Fibroblast of lung (primary cell): ENCODE results near the gene HOXA1. TPM values are rescaled to one million over a fixed set of nuclear protein-coding genes. Genes with fewer than 3 reads are reported as not detected.
A peak's percentile ranks its signal among the peaks of the same experiment; 100 is the strongest.

Experiments used
- DNase-seq, 2 donors: peaks; one replicate each; pipeline versions ENCODE4 v3.0.0 to v3.0.0-alpha.2; 2010; ENCODE audit warnings: low read depth in 2 of 2
- H2AFZ ChIP-seq: 2 replicates; pipeline ENCODE4 v1.5.1; 2012; ENCODE audit warnings: low read length, control low read depth, inconsistent platforms
- H3K27ac ChIP-seq: 2 replicates; pipeline ENCODE4 v1.5.1; 2011; ENCODE audit warnings: low read length, control low read depth; ENCODE audit not compliant: insufficient read depth
- H3K27me3 ChIP-seq: 2 replicates; pipeline ENCODE4 v1.5.1; 2011; ENCODE audit warnings: mild to moderate bottlenecking, low read length; ENCODE audit not compliant: control insufficient read depth, insufficient read depth
- H3K36me3 ChIP-seq: 2 replicates; pipeline ENCODE4 v1.5.1; 2011; ENCODE audit warnings: low read length; ENCODE audit not compliant: control insufficient read depth, insufficient read depth
- H3K4me1 ChIP-seq: 2 replicates; pipeline ENCODE4 v1.5.1; 2011; ENCODE audit warnings: low read length; ENCODE audit not compliant: control insufficient read depth, insufficient read depth; ENCODE audit errors: extremely low read depth
- H3K4me2 ChIP-seq: 2 replicates; pipeline ENCODE4 v1.5.1; 2011; ENCODE audit warnings: low read length, control low read depth; ENCODE audit not compliant: insufficient read depth; ENCODE audit errors: extremely low read depth
- H3K4me3 ChIP-seq, 4 experiments: fragments of 200-600 bp in 1 of 4; sonication (generic) in 1 of 4; replicated peaks in 1 of 4; 2 replicates each; pipeline ENCODE4 v1.5.1; 2011 to 2016; ENCODE audit warnings: low read length in 4 of 4, low read depth in 3 of 4, mild to moderate bottlenecking in 3 of 4, control low read depth in 2 of 4, inconsistent platforms in 1 of 4, mixed read lengths in 1 of 4; ENCODE audit not compliant: insufficient read depth in 1 of 4; ENCODE audit errors: control extremely low read depth in 1 of 4
- H3K79me2 ChIP-seq: 2 replicates; pipeline ENCODE4 v1.5.1; 2012; ENCODE audit warnings: mild to moderate bottlenecking, low read length, inconsistent platforms; ENCODE audit not compliant: control insufficient read depth, insufficient read depth
- H3K9ac ChIP-seq: 2 replicates; pipeline ENCODE4 v1.5.1; 2011; ENCODE audit warnings: mild to moderate bottlenecking, low read length, control low read depth; ENCODE audit not compliant: insufficient read depth
- H3K9me3 ChIP-seq: 2 replicates; pipeline ENCODE4 v1.5.1; 2012; ENCODE audit warnings: low read depth, low read length; ENCODE audit not compliant: control insufficient read depth, insufficient read depth
- H4K20me1 ChIP-seq: 2 replicates; pipeline ENCODE4 v1.5.1; 2011; ENCODE audit warnings: low read length; ENCODE audit not compliant: control insufficient read depth, insufficient read depth; ENCODE audit errors: extremely low read depth
- EZH2 ChIP-seq: IDR thresholded peaks from 2 replicates; pipeline ENCODE4 v1.5.1; 2012; ENCODE audit warnings: low read length, control low read depth, mild to moderate bottlenecking; ENCODE audit errors: missing control alignments
- polyA plus RNA-seq, 2 donors: library from polyadenylated mRNA; depleted of rRNA in 1 of 2; stranded (reverse) in 1 of 2; unstranded in 1 of 2; fragments of >200 nt; gene quantifications; 2 replicates each; pipeline ENCODE4 v1.2.1, GENCODE V29; 2011 to 2012; ENCODE audit warnings: missing spikeins in 1 of 2
- total RNA-seq: library from RNA; depleted of rRNA; stranded (reverse); fragments of >200 nt; gene quantifications from 2 replicates; pipeline ENCODE4 v1.2.1, GENCODE V29; 2014
- TF ChIP-seq, protein P1 (sequence below), 2 donors: IDR thresholded peaks in 1 of 2; conservative IDR thresholded peaks in 1 of 2; 1 replicate in 1 of 2; 2 replicates in 1 of 2; pipeline ENCODE4 v1.5.1; 2011 to 2012; ENCODE audit warnings: low read length in 2 of 2, control low read depth in 1 of 2, inconsistent platforms in 1 of 2, low read depth in 1 of 2, mild to moderate bottlenecking in 1 of 2

The HOXA1 gene
- total and polyA plus RNA-seq, 2 donors (not counting 1 experiment from before 2014, with no cell fraction given), result 0.50 to 0.83 TPM

DNA sequence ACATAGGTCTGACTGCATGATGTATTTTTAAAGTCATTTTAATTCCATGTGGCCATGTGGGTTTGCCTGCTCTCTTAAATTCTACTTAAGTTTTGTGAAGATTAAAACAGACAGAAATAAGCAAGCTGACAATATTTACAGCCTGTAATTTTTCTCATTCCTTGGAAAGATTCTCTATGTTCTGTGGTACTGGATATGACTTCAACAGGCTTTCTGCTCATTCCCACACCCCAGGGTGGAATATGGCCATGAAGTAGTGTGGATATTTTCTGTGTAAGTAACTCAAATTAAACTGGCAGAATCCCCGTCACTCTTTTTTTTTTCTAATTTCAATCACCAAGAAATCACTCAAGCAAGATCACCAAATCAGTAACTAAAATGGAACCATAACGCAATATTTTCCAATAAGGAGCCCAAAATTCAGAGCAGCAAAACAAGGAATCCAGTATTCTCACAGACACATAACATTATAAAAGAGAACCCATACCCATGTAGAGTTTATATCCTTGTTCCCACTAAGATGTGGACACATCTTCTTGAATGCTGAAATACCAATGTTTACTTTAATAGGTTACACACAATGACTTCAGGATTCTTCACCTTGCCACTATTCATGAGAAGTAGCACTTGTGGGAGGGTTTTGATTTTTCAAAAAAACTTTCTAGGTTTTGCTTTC, 42.0 kb upstream of the HOXA1 start:
- Histone ChIP-seq H3K4me2 (peak overlapping the region; percentile 99), H3K9ac (no peak overlapping the region), H2AFZ (no peak overlapping the region)

DNA sequence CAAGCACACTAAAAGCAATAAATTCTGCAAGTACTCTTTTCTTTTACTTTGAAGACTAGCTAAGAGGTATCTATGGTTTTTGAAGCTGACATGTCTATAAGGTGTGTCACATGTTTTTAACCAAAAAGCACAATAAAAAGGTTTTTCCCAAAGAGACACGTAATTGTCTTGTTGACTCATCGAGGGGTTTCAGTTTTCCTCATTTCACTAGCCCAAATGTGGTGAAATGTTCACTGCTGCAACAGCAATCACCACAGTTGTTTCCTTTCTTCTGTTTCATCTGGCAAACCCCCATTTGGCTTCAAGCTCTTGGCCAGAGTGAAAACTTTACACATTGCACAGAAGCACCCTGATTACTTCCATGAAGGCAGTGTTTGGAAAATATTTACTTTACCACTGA, 38.6 kb upstream of the HOXA1 start:
- Histone ChIP-seq H3K27me3 (no peaks in the 10 kb centered on the region), H3K9me3 (no peaks in the 10 kb centered on the region), H3K4me2 (no peak overlapping the region), H3K79me2 (peaks cover 41% of the 10 kb centered on the region), H4K20me1 (no peaks in the 10 kb centered on the region), H3K9ac (no peak overlapping the region), H3K36me3 (no peaks in the 10 kb centered on the region), H3K4me1 (peaks cover 31% of the 10 kb centered on the region), H3K27ac (peak overlapping the region; percentile 9), H3K4me3 (no peak overlapping the region), H2AFZ (no peak overlapping the region)
- DNase-seq, result peak; percentile 95 to 98
- TF ChIP-seq, protein P1, sequence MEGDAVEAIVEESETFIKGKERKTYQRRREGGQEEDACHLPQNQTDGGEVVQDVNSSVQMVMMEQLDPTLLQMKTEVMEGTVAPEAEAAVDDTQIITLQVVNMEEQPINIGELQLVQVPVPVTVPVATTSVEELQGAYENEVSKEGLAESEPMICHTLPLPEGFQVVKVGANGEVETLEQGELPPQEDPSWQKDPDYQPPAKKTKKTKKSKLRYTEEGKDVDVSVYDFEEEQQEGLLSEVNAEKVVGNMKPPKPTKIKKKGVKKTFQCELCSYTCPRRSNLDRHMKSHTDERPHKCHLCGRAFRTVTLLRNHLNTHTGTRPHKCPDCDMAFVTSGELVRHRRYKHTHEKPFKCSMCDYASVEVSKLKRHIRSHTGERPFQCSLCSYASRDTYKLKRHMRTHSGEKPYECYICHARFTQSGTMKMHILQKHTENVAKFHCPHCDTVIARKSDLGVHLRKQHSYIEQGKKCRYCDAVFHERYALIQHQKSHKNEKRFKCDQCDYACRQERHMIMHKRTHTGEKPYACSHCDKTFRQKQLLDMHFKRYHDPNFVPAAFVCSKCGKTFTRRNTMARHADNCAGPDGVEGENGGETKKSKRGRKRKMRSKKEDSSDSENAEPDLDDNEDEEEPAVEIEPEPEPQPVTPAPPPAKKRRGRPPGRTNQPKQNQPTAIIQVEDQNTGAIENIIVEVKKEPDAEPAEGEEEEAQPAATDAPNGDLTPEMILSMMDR (conservative IDR thresholded peaks at IDR 0.05 in 1 of 2, IDR thresholded peaks at IDR 0.05 in 1 of 2; ENCODE audit: low read depth in 1 of 2, low read length in 2 of 2), result no peak
- no peak for TF ChIP-seq EZH2

More for the DNA sequence above, 42.0 kb upstream of the HOXA1 start:
- Histone ChIP-seq H4K20me1 (no peaks in the 10 kb centered on the region), H3K27ac (peak overlapping the region; percentile 98), H3K4me1 (peaks cover 36% of the 10 kb centered on the region), H3K79me2 (peaks cover 69% of the 10 kb centered on the region), H3K27me3 (no peaks in the 10 kb centered on the region), H3K9me3 (no peaks in the 10 kb centered on the region), H3K36me3 (peaks cover 2% of the 10 kb centered on the region), H3K4me3 (peak overlapping the region in 3 of 4 experiments; percentile 2 to 99 (median 57))
- peak in 1 of 2 donors; percentile 73 for DNase-seq
- TF ChIP-seq, protein P1 (conservative IDR thresholded peaks at IDR 0.05 in 1 of 2, IDR thresholded peaks at IDR 0.05 in 1 of 2; ENCODE audit: low read depth in 1 of 2, low read length in 2 of 2), result no peak
- TF ChIP-seq EZH2, result no peak

DNA sequence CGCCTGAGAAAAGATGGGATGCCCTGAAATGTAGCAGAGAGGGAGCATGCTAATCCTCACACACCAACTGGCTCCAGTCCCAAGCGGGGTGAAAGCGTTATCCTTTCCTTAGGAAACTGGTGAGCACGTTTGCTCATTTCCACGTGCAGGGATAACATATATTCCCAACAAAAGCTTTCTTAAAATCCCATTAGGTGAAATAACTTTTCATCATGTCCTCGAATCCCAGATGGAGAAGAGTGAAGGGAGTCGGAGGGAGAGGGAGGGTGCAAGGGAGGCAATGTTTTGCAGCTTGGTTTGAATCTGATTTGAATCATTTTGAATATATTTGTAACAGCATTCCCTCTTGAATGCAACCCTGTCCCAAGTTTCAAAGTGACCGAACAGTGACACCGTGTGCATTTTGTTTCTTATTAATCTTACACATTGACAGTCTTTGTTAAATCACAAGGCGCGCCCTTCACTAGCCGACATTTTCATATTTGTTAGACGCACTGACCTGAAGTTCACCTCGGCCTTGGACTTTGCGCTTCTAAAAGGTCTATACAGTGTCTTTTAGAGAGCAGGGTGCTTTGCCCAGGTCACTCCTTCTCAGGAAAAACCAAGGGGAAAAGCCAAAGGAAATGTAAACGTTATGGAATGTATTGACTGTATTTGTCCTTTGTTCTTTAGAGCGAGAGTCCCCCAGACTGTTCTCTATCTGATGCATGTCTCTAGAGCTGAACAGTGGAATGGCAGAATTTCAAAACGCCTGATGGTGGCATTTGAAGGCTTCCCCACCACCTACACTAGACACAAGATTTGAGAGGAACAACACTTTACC, 37.8 kb upstream of the HOXA1 start:
- Histone ChIP-seq H3K4me2 (peak overlapping the region; percentile 19), H3K36me3 (no peaks in the 10 kb centered on the region), H3K4me3 (no peak overlapping the region), H3K4me1 (peaks cover 31% of the 10 kb centered on the region), H3K9ac (no peak overlapping the region), H3K27ac (peak overlapping the region; percentile 9), H3K9me3 (no peaks in the 10 kb centered on the region), H4K20me1 (no peaks in the 10 kb centered on the region), H3K27me3 (no peaks in the 10 kb centered on the region), H2AFZ (no peak overlapping the region), H3K79me2 (peaks cover 39% of the 10 kb centered on the region)
- peak in 1 of 2 donors; percentile 25 for DNase-seq
- TF ChIP-seq, protein P1 (conservative IDR thresholded peaks at IDR 0.05 in 1 of 2, IDR thresholded peaks at IDR 0.05 in 1 of 2; ENCODE audit: low read depth in 1 of 2, low read length in 2 of 2), result no peak
- TF ChIP-seq EZH2, result no peak
